GM21526 (cell line): ENCODE data around the gene C2orf76.
"Not testable (repeated sequence)": the region's sequence is repeated elsewhere in the genome, so short reads cannot be mapped to it uniquely, and the experiment has no call there.

Source experiments
- ATAC-seq: cut with Tn5 transposase; IDR thresholded peaks from one replicate; pipeline ENCODE4 v1.9.1; 2021; ENCODE audit warnings: moderate library complexity; ENCODE audit not compliant: unreplicated experiment, low FRiP score

C2orf76 gene

GRCh38 chr2:119304847-119305246, 61.8 kb downstream of the C2orf76 start:
- ATAC-seq, result no peak

DNA sequence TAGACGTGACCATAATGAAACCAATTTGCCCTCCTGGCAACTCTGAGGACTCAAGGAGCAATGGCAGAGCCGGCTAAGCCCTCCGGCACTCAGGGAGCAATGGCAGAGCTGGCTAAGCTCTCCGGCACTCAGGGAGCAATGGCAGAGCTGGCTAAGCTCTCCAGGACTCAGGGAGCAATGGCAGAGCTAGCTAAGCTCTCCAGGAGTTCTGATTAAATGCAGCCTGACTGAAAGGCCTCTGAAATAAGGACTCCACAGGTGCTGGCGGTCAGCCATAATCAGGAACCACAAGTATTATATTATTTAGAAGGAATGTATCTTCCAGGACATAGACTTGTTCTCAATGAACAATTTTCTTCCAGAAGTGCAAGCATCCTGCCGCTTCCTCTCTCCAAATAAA, 65.2 kb downstream of the C2orf76 start:
- ATAC-seq, result no peak

DNA sequence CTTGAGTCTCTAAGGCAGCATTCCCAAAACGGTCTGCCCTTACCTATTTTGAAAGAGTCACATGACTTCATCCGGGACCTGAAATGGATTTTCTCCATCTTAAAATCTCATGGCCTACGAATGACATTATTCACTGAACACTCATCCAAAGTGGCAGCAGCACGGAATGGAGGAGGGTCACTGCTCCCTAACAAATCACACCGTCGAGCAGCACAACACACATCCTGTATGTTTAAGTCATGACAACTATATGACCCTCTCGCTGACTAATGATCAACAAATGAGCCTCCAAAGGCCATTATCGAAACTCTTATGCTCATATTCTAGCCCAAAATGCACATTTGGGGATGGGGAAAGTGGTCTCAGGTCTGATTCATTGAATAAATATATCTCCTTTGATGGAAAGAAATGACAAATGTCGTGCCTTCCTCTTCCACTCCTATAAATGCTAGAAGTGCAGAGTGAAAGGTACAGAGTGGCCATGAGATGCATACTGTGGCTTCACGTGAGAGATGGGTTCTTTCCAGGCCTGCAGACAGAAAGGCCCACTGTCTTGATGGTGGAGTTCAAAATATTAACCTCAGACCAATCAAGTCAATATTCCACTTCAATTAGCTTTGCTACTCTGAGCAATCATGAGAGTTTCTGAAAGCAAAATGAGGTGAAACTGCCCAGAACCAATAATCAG, 70.8 kb downstream of the C2orf76 start:
- ATAC-seq, result no peak

GRCh38 chr2:119294671-119295070, 72.0 kb downstream of the C2orf76 start:
- ATAC-seq, result no peak

GRCh38 chr2:119293900-119294299, 72.7 kb downstream of the C2orf76 start:
- no peak for ATAC-seq

DNA sequence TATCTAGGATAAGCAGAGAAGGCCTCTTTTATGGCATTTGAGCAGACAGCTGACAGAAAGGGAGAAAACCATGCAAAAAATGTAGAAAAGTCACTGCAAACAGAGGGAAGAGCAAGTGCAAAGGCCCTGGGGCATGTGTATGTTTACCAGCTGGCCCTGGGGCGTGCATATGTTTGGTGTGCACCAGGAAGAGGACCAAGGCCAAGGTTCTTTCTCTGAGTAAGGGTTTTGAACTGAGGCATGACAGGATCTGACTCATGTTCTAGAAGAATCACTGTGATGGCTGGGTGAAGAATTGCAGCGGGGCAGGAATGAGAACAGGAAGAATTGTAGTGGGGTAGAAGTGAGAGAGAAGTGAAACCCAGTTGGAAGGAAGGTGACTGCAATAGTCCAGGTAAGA, 73.4 kb downstream of the C2orf76 start:
- no peak for ATAC-seq

GRCh38 chr2:119292226-119292625, 74.4 kb downstream of the C2orf76 start:
- ATAC-seq, result no peak

GRCh38 chr2:119291588-119292167, 75.0 kb downstream of the C2orf76 start:
- ATAC-seq, result no peak

DNA sequence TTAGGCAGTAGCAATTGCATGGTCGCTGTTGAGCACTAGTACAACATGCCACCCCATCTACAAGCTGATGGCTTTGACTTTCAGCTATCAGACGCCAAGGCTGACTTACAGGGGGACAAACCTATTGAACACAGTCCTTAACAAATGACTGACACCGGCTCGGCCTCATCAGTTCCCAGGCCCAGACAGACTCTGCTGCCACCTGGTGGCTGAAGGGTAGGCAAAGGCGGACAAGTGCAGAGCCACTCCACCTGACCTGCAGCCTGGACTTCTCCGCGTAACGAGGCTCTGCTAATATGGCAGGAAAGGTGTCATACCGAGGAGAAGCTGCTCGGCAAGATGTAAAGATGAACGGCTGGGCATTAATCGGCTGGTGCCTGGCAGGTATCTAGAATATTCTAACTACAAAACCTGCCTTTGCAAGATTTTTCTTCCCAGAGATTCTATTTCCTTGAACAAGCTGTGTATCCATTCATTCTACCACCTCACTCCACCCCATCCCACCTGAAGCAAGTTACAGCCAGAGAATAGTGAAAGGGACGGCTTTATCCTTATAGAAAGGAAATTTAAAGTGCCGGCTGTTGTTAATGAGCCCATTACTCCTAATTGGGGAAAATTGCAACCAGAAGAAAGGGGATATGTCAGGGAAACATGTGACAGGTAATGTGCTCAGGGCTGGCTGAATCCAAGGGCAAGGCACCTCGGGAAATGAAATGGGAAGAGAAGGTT, 75.6 kb downstream of the C2orf76 start:
- ATAC-seq, result no peak

GRCh38 chr2:119289642-119290041, 77.0 kb downstream of the C2orf76 start:
- no peak for ATAC-seq

DNA sequence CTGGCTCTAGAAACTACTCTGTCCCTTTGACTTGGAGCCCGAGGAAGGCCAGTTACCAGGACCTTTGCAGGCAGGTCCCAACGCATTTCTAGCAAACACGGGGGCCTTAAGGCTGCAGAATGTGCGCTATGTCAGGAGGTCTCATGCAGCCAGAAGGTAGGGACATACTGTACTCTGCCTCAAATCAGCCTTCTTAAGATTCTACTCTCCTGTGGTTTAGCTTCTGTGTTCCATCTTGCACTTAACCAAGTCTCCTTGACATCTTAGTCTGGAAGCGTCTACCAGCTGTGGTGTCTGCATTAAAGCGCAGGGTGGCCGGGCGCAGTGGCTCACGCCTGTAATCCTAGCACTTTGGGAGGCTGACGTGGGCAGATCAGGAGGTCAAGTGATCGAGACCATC, 77.5 kb downstream of the C2orf76 start:
- ATAC-seq, result no peak

- no peak for ATAC-seq
Measured at GRCh38 chr2:119288576-119288975, 78.1 kb downstream of the C2orf76 start.

- no peak for ATAC-seq
Measured at GRCh38 chr2:119286661-119287060, 80.0 kb downstream of the C2orf76 start.

GRCh38 chr2:119283873-119284331, 82.7 kb downstream of the C2orf76 start:
- no peak for ATAC-seq

DNA sequence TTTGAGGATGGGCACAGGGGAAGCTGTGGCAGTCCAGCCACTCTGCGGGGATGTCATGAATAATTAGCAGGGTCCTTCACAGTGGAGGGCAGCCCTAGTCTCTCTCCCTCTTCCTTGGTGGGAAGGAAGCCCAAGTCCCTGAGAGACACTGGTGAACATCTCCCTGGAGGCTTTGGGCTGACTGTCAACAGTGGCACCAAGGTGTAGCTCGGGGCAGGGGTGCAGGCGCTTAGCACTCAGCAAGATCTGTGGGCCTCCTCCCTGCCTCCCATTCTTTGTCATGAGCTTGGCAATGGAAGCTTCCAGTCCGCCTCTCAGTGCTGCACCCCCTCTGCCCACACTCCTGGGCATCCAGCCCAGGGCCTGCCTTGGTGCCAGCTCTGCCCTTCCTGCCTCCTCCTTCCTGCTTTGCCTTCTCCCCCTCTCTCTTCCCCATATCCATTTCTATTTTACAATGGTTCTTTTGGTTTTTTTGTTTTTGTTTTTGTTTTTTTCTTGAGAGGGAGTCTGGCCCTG, 83.6 kb downstream of the C2orf76 start:
- ATAC-seq, result no peak

DNA sequence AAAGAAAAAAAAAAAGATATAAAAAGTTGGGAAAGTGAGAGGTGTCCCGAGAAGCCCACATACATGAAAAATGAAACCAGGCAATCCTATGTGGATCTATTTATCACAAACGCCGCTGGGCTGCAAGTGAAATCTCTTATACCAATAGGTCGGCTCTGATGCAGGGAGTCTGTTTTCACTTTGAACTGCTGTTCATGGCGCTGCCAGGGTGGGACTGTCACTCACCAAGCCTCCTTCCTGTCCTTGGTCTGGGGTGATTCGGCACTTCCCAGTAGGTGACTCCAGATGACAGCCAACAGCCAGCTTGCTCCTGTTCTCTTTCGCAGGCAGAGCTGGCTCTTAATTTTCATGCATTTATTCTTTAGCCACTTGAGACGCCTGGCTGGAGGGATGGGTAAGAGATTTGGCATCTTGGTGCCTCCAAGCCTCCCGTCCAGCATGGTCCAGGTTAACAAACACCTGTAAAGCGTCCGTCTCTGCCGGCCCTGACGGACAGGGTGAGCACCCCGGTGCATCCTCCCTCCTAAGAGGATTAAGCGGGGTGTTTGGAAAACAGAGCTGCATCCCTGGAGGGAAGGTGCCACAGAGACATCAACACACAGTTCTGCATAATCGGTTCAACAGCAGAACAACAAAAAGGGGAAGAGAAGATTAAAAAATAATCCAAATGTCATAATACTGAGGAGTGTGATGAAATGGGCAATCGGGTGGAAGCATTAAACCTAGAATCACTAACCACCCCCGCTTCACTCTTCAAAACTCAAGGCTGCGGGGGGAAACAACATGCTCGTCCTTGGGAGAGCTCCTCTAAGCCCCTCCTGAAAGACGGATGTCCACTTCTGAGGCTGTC, 84.3 kb downstream of the C2orf76 start:
- no peak for ATAC-seq

- ATAC-seq, result no peak
Measured at GRCh38 chr2:119280680-119281079, 86.0 kb downstream of the C2orf76 start.

- ATAC-seq, result no peak
Measured at GRCh38 chr2:119279666-119280065, 87.0 kb downstream of the C2orf76 start.

DNA sequence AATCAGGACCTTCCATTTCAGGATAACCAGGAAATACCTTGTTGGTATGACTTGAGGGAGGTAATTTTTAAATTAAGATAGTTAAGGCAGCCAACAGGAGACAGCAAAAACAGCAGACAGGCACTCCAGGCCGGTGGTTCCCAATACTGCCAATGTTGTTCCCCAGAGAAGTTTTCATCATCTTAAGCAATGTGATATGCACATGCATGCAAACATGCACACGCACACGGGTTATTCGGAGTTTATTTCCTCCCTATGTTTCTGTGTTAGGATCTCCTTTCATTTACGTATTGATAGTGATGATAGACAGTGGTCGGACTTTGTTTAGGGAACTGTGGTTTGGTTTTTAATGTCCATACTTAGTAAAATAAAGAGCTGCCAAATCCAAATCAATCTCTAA, 87.7 kb downstream of the C2orf76 start:
- no peak for ATAC-seq

GRCh38 chr2:119278385-119278784, 88.2 kb downstream of the C2orf76 start:
- not testable (repeated sequence) for ATAC-seq

DNA sequence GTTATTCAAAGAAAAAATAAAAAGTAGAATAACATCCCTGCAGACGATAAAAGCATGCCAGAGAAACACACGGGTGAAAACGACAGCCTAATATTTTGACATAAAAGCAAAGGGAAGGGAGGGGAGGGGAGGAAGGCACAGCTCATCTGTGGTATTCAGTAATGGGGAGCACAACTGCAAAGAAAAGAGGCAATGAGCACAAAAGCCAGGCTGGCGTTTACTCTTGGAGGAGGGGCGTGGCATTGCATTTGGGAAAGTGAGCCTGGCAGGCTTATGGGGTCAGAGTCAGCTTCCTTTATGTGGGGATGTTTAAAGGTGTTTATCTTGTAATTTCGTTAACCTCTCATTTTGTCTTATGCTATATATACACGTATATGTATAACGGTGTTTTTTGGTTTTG, 89.8 kb downstream of the C2orf76 start:
- no peak for ATAC-seq
